ENCODE results near the gene RAB40AL.
"Not testable (repeated sequence)": the region's sequence is repeated elsewhere in the genome, so short reads cannot be mapped to it uniquely, and the experiment has no call there.

Gene RAB40AL

GRCh38 chrX:102968216-102968615 is 31.1 kb downstream of the RAB40AL start:
- no peak overlapping the region for H3K4me3 ChIP-seq (ENCODE audit: insufficient read length, low read depth)
- no peaks in the 10 kb centered on the region for H3K4me1 ChIP-seq (ENCODE audit: insufficient read depth, insufficient read length)
- H3K9me3 ChIP-seq (ENCODE audit: insufficient read depth, low read length): peaks cover 10% of the 10 kb centered on the region
- TF ChIP-seq ZNF274 (IDR thresholded peaks at IDR 0.05; ENCODE audit: low read depth, low read length) (no peak), SUZ12 (IDR thresholded peaks at IDR 0.05; ENCODE audit: extremely low read depth, insufficient read depth, insufficient read length) (no peak), YY1 (IDR thresholded peaks at IDR 0.05; ENCODE audit: insufficient read depth, insufficient read length) (no peak)
- H3K27me3 ChIP-seq (ENCODE audit: insufficient read depth, insufficient read length): no peaks in the 10 kb centered on the region
- H3K36me3 ChIP-seq (ENCODE audit: insufficient read depth, insufficient read length, low read length): no peaks in the 10 kb centered on the region
- no peak overlapping the region for H3K9ac ChIP-seq (ENCODE audit: insufficient read length, low read depth)
- no peak for DNase-seq (ENCODE audit: low read depth, low spot score)

- not testable (repeated sequence) for H3K4me3 ChIP-seq (ENCODE audit: insufficient read length, low read depth); H3K27me3 ChIP-seq (ENCODE audit: insufficient read depth, insufficient read length); H3K36me3 ChIP-seq (ENCODE audit: insufficient read depth, insufficient read length, low read length); H3K9ac ChIP-seq (ENCODE audit: insufficient read length, low read depth); DNase-seq (ENCODE audit: low read depth, low spot score); H3K4me1 ChIP-seq (ENCODE audit: insufficient read depth, insufficient read length); H3K9me3 ChIP-seq (ENCODE audit: insufficient read depth, low read length)
Measured at GRCh38 chrX:102971536-102971935, 34.5 kb downstream of the RAB40AL start.

- Histone ChIP-seq H3K36me3 (ENCODE audit: insufficient read depth, insufficient read length, low read length) (no peaks in the 10 kb centered on the region), H3K27me3 (ENCODE audit: insufficient read depth, insufficient read length) (no peaks in the 10 kb centered on the region), H3K4me3 (ENCODE audit: insufficient read length, low read depth) (no peak overlapping the region), H3K4me1 (ENCODE audit: insufficient read depth, insufficient read length) (peaks cover 3% of the 10 kb centered on the region), H3K9me3 (ENCODE audit: insufficient read depth, low read length) (no peaks in the 10 kb centered on the region; the same call in none of the 2 replicates), H3K9ac (ENCODE audit: insufficient read length, low read depth) (no peak overlapping the region)
- no peak for TF ChIP-seq YY1 (IDR thresholded peaks at IDR 0.05; ENCODE audit: insufficient read depth, insufficient read length)
- no peak for TF ChIP-seq SUZ12 (IDR thresholded peaks at IDR 0.05; ENCODE audit: extremely low read depth, insufficient read depth, insufficient read length)
- TF ChIP-seq ZNF274 (IDR thresholded peaks at IDR 0.05; ENCODE audit: low read depth, low read length): no peak
- DNase-seq (ENCODE audit: low read depth, low spot score): no peak
Measured at GRCh38 chrX:102975016-102975415, 37.9 kb downstream of the RAB40AL start.

GRCh38 chrX:102976286-102976685 is 39.2 kb downstream of the RAB40AL start:
- TF ChIP-seq SUZ12 (IDR thresholded peaks at IDR 0.05; ENCODE audit: extremely low read depth, insufficient read depth, insufficient read length) (no peak), ZNF274 (IDR thresholded peaks at IDR 0.05; ENCODE audit: low read depth, low read length) (no peak), YY1 (IDR thresholded peaks at IDR 0.05; ENCODE audit: insufficient read depth, insufficient read length) (no peak)
- Histone ChIP-seq H3K4me3 (ENCODE audit: insufficient read length, low read depth) (no peak overlapping the region), H3K27me3 (ENCODE audit: insufficient read depth, insufficient read length) (no peaks in the 10 kb centered on the region), H3K36me3 (ENCODE audit: insufficient read depth, insufficient read length, low read length) (no peaks in the 10 kb centered on the region), H3K9me3 (ENCODE audit: insufficient read depth, low read length) (no peaks in the 10 kb centered on the region; the same call in 1 of the 2 replicates), H3K4me1 (ENCODE audit: insufficient read depth, insufficient read length) (peaks cover 3% of the 10 kb centered on the region), H3K9ac (ENCODE audit: insufficient read length, low read depth) (no peak overlapping the region)
- DNase-seq (ENCODE audit: low read depth, low spot score): no peak

GRCh38 chrX:102976793-102977495 is 39.9 kb downstream of the RAB40AL start:
- Histone ChIP-seq H3K9me3 (ENCODE audit: insufficient read depth, low read length) (no peaks in the 10 kb centered on the region; the same call in 1 of the 2 replicates), H3K4me1 (ENCODE audit: insufficient read depth, insufficient read length) (peaks cover 3% of the 10 kb centered on the region), H3K36me3 (ENCODE audit: insufficient read depth, insufficient read length, low read length) (no peaks in the 10 kb centered on the region), H3K4me3 (ENCODE audit: insufficient read length, low read depth) (no peak overlapping the region), H3K27me3 (ENCODE audit: insufficient read depth, insufficient read length) (no peaks in the 10 kb centered on the region), H3K9ac (ENCODE audit: insufficient read length, low read depth) (no peak overlapping the region)
- no peak for TF ChIP-seq ZNF274 (IDR thresholded peaks at IDR 0.05; ENCODE audit: low read depth, low read length)
- no peak for TF ChIP-seq YY1 (IDR thresholded peaks at IDR 0.05; ENCODE audit: insufficient read depth, insufficient read length)
- no peak for TF ChIP-seq SUZ12 (IDR thresholded peaks at IDR 0.05; ENCODE audit: extremely low read depth, insufficient read depth, insufficient read length)
- DNase-seq (ENCODE audit: low read depth, low spot score): no peak

GRCh38 chrX:102978594-102978993 is 41.5 kb downstream of the RAB40AL start:
- Histone ChIP-seq H3K9me3 (ENCODE audit: insufficient read depth, low read length) (no peaks in the 10 kb centered on the region; the same call in 1 of the 2 replicates), H3K4me1 (ENCODE audit: insufficient read depth, insufficient read length) (peaks cover 3% of the 10 kb centered on the region), H3K4me3 (ENCODE audit: insufficient read length, low read depth) (no peak overlapping the region), H3K9ac (ENCODE audit: insufficient read length, low read depth) (no peak overlapping the region), H3K27me3 (ENCODE audit: insufficient read depth, insufficient read length) (no peaks in the 10 kb centered on the region), H3K36me3 (ENCODE audit: insufficient read depth, insufficient read length, low read length) (no peaks in the 10 kb centered on the region)
- TF ChIP-seq ZNF274 (IDR thresholded peaks at IDR 0.05; ENCODE audit: low read depth, low read length): no peak
- TF ChIP-seq SUZ12 (IDR thresholded peaks at IDR 0.05; ENCODE audit: extremely low read depth, insufficient read depth, insufficient read length): no peak
- no peak for TF ChIP-seq YY1 (IDR thresholded peaks at IDR 0.05; ENCODE audit: insufficient read depth, insufficient read length)
- no peak for DNase-seq (ENCODE audit: low read depth, low spot score)

GRCh38 chrX:102979536-102979935 is 42.5 kb downstream of the RAB40AL start:
- H3K9me3 ChIP-seq (ENCODE audit: insufficient read depth, low read length): no peaks in the 10 kb centered on the region
- H3K9ac ChIP-seq (ENCODE audit: insufficient read length, low read depth): no peak overlapping the region
- H3K4me3 ChIP-seq (ENCODE audit: insufficient read length, low read depth): no peak overlapping the region
- DNase-seq (ENCODE audit: low read depth, low spot score): no peak
- H3K36me3 ChIP-seq (ENCODE audit: insufficient read depth, insufficient read length, low read length): no peaks in the 10 kb centered on the region
- H3K4me1 ChIP-seq (ENCODE audit: insufficient read depth, insufficient read length): peaks cover 3% of the 10 kb centered on the region
- no peaks in the 10 kb centered on the region for H3K27me3 ChIP-seq (ENCODE audit: insufficient read depth, insufficient read length)
- TF ChIP-seq ZNF274 (IDR thresholded peaks at IDR 0.05; ENCODE audit: low read depth, low read length) (no peak), SUZ12 (IDR thresholded peaks at IDR 0.05; ENCODE audit: extremely low read depth, insufficient read depth, insufficient read length) (no peak), YY1 (IDR thresholded peaks at IDR 0.05; ENCODE audit: insufficient read depth, insufficient read length) (no peak)
